Measurements from ENCODE around the gene UROC1.

The UROC1 gene

GRCh38 chr3:126516936-126517290 lies 660 bp downstream of the UROC1 start:
- DNase-seq (ENCODE audit: low read depth in 2 of 2), result no peak

- no peak for DNase-seq (ENCODE audit: low read depth in 2 of 2)
Measured at GRCh38 chr3:126516152-126516935, 1.2 kb downstream of the UROC1 start.

- no peak for DNase-seq (ENCODE audit: low read depth in 2 of 2)
Measured at GRCh38 chr3:126515066-126515706, 2.4 kb downstream of the UROC1 start.

GRCh38 chr3:126514161-126514560 lies 3.4 kb downstream of the UROC1 start:
- no peak for DNase-seq (ENCODE audit: low read depth in 2 of 2)

GRCh38 chr3:126512916-126513650 lies 4.5 kb downstream of the UROC1 start:
- DNase-seq (ENCODE audit: low read depth in 2 of 2), result no peak

GRCh38 chr3:126512026-126512425 lies 5.5 kb downstream of the UROC1 start:
- DNase-seq (ENCODE audit: low read depth in 2 of 2), result no peak

GRCh38 chr3:126511291-126511690 lies 6.3 kb downstream of the UROC1 start:
- no peak for DNase-seq (ENCODE audit: low read depth in 2 of 2)

- DNase-seq (ENCODE audit: low read depth in 2 of 2), result no peak
Measured at GRCh38 chr3:126510308-126510910, 7.2 kb downstream of the UROC1 start.

- DNase-seq (ENCODE audit: low read depth in 2 of 2), result no peak
Measured at GRCh38 chr3:126509597-126510307, 7.8 kb downstream of the UROC1 start.

GRCh38 chr3:126508564-126508964 lies 9.0 kb downstream of the UROC1 start:
- no peak for DNase-seq (ENCODE audit: low read depth in 2 of 2)

GRCh38 chr3:126507886-126508285 lies 9.7 kb downstream of the UROC1 start:
- no peak for DNase-seq (ENCODE audit: low read depth in 2 of 2)

GRCh38 chr3:126503701-126504100 lies 13.9 kb downstream of the UROC1 start:
- no peak for DNase-seq (ENCODE audit: low read depth in 2 of 2)

GRCh38 chr3:126502656-126503055 lies 14.9 kb downstream of the UROC1 start:
- no peak for DNase-seq (ENCODE audit: low read depth in 2 of 2)

GRCh38 chr3:126501736-126502135 lies 15.8 kb downstream of the UROC1 start:
- DNase-seq (ENCODE audit: low read depth in 2 of 2), result no peak

GRCh38 chr3:126501054-126501453 lies 16.5 kb downstream of the UROC1 start:
- DNase-seq (ENCODE audit: low read depth in 2 of 2), result no peak

- DNase-seq (ENCODE audit: low read depth in 2 of 2), result no peak
Measured at GRCh38 chr3:126500016-126500415, 17.6 kb downstream of the UROC1 start.

GRCh38 chr3:126499401-126499800 lies 18.2 kb downstream of the UROC1 start:
- no peak for DNase-seq (ENCODE audit: low read depth in 2 of 2)

- DNase-seq (ENCODE audit: low read depth in 2 of 2), result no peak
Measured at GRCh38 chr3:126498929-126499328, 18.6 kb downstream of the UROC1 start.

GRCh38 chr3:126498461-126498860 lies 19.1 kb downstream of the UROC1 start:
- DNase-seq (ENCODE audit: low read depth in 2 of 2), result no peak

- no peak for DNase-seq (ENCODE audit: low read depth in 2 of 2)
Measured at GRCh38 chr3:126497956-126498355, 19.6 kb downstream of the UROC1 start.

GRCh38 chr3:126496894-126497850 lies 20.4 kb downstream of the UROC1 start:
- no peak for DNase-seq (ENCODE audit: low read depth in 2 of 2)

Measured in stimulated activated CD8-positive, alpha-beta memory T cell treated with anti-CD3 and anti-CD28 coated beads, Interleukin-7, amount 100 ng/mL, for 1 hour (primary cell).